ENCODE results near the gene DDA1.

GRCh38 chr19:17327654-17328516 lies 18.5 kb downstream of the DDA1 start:
- TF ChIP-seq, protein P1, sequence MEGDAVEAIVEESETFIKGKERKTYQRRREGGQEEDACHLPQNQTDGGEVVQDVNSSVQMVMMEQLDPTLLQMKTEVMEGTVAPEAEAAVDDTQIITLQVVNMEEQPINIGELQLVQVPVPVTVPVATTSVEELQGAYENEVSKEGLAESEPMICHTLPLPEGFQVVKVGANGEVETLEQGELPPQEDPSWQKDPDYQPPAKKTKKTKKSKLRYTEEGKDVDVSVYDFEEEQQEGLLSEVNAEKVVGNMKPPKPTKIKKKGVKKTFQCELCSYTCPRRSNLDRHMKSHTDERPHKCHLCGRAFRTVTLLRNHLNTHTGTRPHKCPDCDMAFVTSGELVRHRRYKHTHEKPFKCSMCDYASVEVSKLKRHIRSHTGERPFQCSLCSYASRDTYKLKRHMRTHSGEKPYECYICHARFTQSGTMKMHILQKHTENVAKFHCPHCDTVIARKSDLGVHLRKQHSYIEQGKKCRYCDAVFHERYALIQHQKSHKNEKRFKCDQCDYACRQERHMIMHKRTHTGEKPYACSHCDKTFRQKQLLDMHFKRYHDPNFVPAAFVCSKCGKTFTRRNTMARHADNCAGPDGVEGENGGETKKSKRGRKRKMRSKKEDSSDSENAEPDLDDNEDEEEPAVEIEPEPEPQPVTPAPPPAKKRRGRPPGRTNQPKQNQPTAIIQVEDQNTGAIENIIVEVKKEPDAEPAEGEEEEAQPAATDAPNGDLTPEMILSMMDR (IDR thresholded peaks at IDR 0.05; ENCODE audit: insufficient read depth, low read length) = no peak
- TF ChIP-seq GABPA (IDR thresholded peaks at IDR 0.05; ENCODE audit: low read depth) = no peak
- TF ChIP-seq SPI1 (IDR thresholded peaks at IDR 0.05; ENCODE audit: borderline replicate concordance, low read depth) = no peak
- no peak for TF ChIP-seq REST (IDR thresholded peaks at IDR 0.05; ENCODE audit: insufficient replicate concordance, low read depth)

Measured in HL-60 (cell line).